ENCODE measurements around the gene TMEM125.

Gene TMEM125

GRCh38 chr1:43292679-43293078, 22.9 kb downstream of the TMEM125 start:
- Histone ChIP-seq H3K9ac (ENCODE audit: low read length) (no peak overlapping the region), H3K4me1 (ENCODE audit: control insufficient read depth, insufficient read depth, low read length) (peaks cover 38% of the 10 kb centered on the region), H3K27me3 (ENCODE audit: control insufficient read depth, insufficient read depth, low read length) (no peaks in the 10 kb centered on the region), H3K36me3 (ENCODE audit: control insufficient read depth, insufficient read depth, low read length) (no peaks in the 10 kb centered on the region), H3K9me3 (ENCODE audit: control insufficient read depth, low read length) (no peaks in the 10 kb centered on the region), H3K4me3 (ENCODE audit: low read length) (no peak overlapping the region)

DNA sequence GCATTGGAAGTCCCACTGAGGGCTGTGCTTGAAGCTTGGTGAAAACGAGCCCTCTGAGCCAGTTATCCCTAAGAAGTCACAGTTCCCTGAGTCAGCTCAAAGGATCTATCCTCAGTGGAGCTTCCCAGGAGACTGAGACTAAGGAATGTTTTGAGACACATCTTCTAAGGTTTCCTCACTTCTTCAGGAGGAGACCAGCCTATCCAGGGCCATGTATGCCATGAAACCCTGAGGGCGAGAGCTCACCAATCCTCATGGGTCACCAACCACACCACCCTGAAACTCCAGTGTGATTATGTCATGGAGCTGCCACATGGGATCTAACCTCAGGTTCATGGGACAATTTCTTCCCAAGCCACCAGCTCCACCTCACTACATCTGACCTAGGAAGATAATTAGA, 23.4 kb downstream of the TMEM125 start:
- Histone ChIP-seq H3K9me3 (ENCODE audit: control insufficient read depth, low read length) (no peaks in the 10 kb centered on the region), H3K27me3 (ENCODE audit: control insufficient read depth, insufficient read depth, low read length) (no peaks in the 10 kb centered on the region), H3K4me3 (ENCODE audit: low read length) (no peak overlapping the region), H3K4me1 (ENCODE audit: control insufficient read depth, insufficient read depth, low read length) (peaks cover 38% of the 10 kb centered on the region), H3K36me3 (ENCODE audit: control insufficient read depth, insufficient read depth, low read length) (no peaks in the 10 kb centered on the region), H3K9ac (ENCODE audit: low read length) (no peak overlapping the region)

GRCh38 chr1:43293896-43294760, 24.3 kb downstream of the TMEM125 start:
- Histone ChIP-seq H3K9me3 (ENCODE audit: control insufficient read depth, low read length) (no peaks in the 10 kb centered on the region), H3K9ac (ENCODE audit: low read length) (no peak overlapping the region), H3K4me1 (ENCODE audit: control insufficient read depth, insufficient read depth, low read length) (peaks cover 30% of the 10 kb centered on the region), H3K4me3 (ENCODE audit: low read length) (no peak overlapping the region), H3K36me3 (ENCODE audit: control insufficient read depth, insufficient read depth, low read length) (no peaks in the 10 kb centered on the region), H3K27me3 (ENCODE audit: control insufficient read depth, insufficient read depth, low read length) (no peaks in the 10 kb centered on the region)

DNA sequence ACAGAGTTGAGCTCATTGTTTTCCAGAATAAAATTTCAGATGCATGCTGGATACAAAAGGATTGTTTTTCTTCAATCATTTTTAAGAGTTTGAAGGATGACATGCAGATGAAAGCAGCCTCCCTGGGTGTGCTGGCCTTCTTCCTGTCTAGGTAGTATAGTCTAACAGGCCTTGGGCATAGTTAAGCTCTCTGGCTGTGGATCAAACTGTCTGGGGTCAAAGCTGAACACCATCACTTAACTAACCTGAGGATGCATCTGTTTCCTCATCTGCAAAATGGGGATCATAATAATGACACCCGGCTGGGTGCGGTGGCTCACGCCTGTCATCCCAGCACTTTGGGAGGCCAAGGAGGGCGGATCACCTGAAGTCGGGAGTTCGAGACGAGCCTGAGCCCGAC, 25.0 kb downstream of the TMEM125 start:
- no peak overlapping the region for H3K9ac ChIP-seq (ENCODE audit: low read length)

GRCh38 chr1:43296207-43296606, 26.4 kb downstream of the TMEM125 start:
- H3K4me1 ChIP-seq (ENCODE audit: control insufficient read depth, insufficient read depth, low read length), result peaks cover 22% of the 10 kb centered on the region
- no peaks in the 10 kb centered on the region for H3K27me3 ChIP-seq (ENCODE audit: control insufficient read depth, insufficient read depth, low read length)
- H3K36me3 ChIP-seq (ENCODE audit: control insufficient read depth, insufficient read depth, low read length), result no peaks in the 10 kb centered on the region
- H3K9ac ChIP-seq (ENCODE audit: low read length), result no peak overlapping the region
- H3K9me3 ChIP-seq (ENCODE audit: control insufficient read depth, low read length), result no peaks in the 10 kb centered on the region
- no peak overlapping the region for H3K4me3 ChIP-seq (ENCODE audit: low read length)

More for the DNA sequence above, 25.0 kb downstream of the TMEM125 start:
- Histone ChIP-seq H3K4me3 (ENCODE audit: low read length) (no peak overlapping the region), H3K4me1 (ENCODE audit: control insufficient read depth, insufficient read depth, low read length) (peaks cover 28% of the 10 kb centered on the region), H3K36me3 (ENCODE audit: control insufficient read depth, insufficient read depth, low read length) (no peaks in the 10 kb centered on the region), H3K9me3 (ENCODE audit: control insufficient read depth, low read length) (no peaks in the 10 kb centered on the region), H3K27me3 (ENCODE audit: control insufficient read depth, insufficient read depth, low read length) (no peaks in the 10 kb centered on the region)

- Histone ChIP-seq H3K4me1 (ENCODE audit: control insufficient read depth, insufficient read depth, low read length) (peaks cover 28% of the 10 kb centered on the region), H3K36me3 (ENCODE audit: control insufficient read depth, insufficient read depth, low read length) (no peaks in the 10 kb centered on the region), H3K4me3 (ENCODE audit: low read length) (no peak overlapping the region), H3K27me3 (ENCODE audit: control insufficient read depth, insufficient read depth, low read length) (no peaks in the 10 kb centered on the region), H3K9ac (ENCODE audit: low read length) (no peak overlapping the region), H3K9me3 (ENCODE audit: control insufficient read depth, low read length) (no peaks in the 10 kb centered on the region)
These were observed 28.3 kb downstream of the TMEM125 start for GRCh38 chr1:43298055-43298454.

GRCh38 chr1:43299101-43299500, 29.3 kb downstream of the TMEM125 start:
- Histone ChIP-seq H3K27me3 (ENCODE audit: control insufficient read depth, insufficient read depth, low read length) (no peaks in the 10 kb centered on the region), H3K36me3 (ENCODE audit: control insufficient read depth, insufficient read depth, low read length) (no peaks in the 10 kb centered on the region), H3K9me3 (ENCODE audit: control insufficient read depth, low read length) (no peaks in the 10 kb centered on the region), H3K9ac (ENCODE audit: low read length) (no peak overlapping the region), H3K4me3 (ENCODE audit: low read length) (no peak overlapping the region), H3K4me1 (ENCODE audit: control insufficient read depth, insufficient read depth, low read length) (peaks cover 30% of the 10 kb centered on the region)

- H3K4me1 ChIP-seq (ENCODE audit: control insufficient read depth, insufficient read depth, low read length), result peaks cover 23% of the 10 kb centered on the region
- H3K9me3 ChIP-seq (ENCODE audit: control insufficient read depth, low read length), result no peaks in the 10 kb centered on the region
- H3K27me3 ChIP-seq (ENCODE audit: control insufficient read depth, insufficient read depth, low read length), result no peaks in the 10 kb centered on the region
- no peak within 1 kb of the TSS for H3K4me3 ChIP-seq (ENCODE audit: low read length)
- H3K9ac ChIP-seq (ENCODE audit: low read length), result no peak within 1 kb of the TSS
- no peaks in the 10 kb centered on the region for H3K36me3 ChIP-seq (ENCODE audit: control insufficient read depth, insufficient read depth, low read length)
These were observed 30.8 kb downstream of the TMEM125 start, which contains the start of gene TIE1 for GRCh38 chr1:43300378-43301094. TSS of gene TIE1 (plus strand) at chr1:43300982. CDS start at chr1:43301072, 90 bp downstream.

DNA sequence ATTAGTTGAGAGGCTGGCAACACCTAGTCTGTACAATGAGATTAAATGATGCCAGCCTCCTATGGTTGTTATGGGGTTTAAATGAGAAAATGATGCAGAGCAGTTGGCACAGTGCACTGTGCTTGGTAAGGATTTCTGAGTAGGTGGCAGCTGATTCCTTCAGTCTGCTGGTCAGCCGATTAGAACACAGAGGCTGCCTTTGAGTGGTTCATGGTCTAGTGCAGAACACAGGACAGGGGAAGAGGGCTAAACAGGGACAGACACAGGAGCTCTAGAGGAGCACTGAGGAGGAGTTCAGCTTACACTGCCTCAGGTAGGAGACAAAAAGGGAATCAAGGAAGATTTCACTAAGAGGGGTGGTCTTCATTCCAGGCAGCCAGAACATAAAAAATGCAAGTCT, 32.4 kb downstream of the TMEM125 start:
- no peaks in the 10 kb centered on the region for H3K9me3 ChIP-seq (ENCODE audit: control insufficient read depth, low read length)
- H3K4me1 ChIP-seq (ENCODE audit: control insufficient read depth, insufficient read depth, low read length), result peaks cover 34% of the 10 kb centered on the region
- no peaks in the 10 kb centered on the region for H3K27me3 ChIP-seq (ENCODE audit: control insufficient read depth, insufficient read depth, low read length)
- H3K9ac ChIP-seq (ENCODE audit: low read length), result no peak overlapping the region
- no peak overlapping the region for H3K4me3 ChIP-seq (ENCODE audit: low read length)
- H3K36me3 ChIP-seq (ENCODE audit: control insufficient read depth, insufficient read depth, low read length), result no peaks in the 10 kb centered on the region

DNA sequence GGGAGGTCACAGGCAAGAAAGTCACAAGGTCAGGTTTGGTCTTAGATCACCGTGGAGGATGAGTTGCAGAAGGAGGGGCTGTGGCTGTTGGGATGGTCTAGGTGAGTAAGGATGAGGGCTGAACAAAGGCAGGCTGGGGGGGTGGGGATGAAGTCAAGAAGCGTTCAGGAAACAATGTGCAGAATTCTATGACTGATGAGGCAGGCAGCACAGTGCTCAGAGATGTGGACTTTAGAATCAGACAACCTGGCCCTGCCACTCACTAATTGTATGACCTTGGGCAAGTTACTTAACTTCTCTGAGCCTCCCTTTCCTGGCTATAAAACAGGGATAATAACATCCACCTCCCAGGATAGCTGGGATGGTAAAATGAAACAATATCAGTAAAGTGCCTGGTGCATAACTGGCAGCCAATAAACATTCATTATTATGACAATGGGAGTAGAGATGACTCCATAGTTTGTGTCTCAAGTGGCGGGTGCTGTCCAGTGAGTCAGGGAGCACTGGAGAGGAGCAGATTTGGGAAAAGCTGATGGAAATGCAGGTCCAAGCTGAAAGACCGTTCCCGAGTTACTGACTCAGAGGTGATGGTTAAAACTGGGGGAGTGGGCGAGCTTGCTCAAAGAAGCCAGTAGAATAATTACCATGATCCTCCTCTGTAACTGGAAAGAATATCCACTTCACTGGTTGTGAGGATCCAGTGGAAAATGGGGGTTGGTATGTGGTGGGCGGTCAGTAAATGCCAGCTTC, 33.1 kb downstream of the TMEM125 start:
- peaks cover 34% of the 10 kb centered on the region for H3K4me1 ChIP-seq (ENCODE audit: control insufficient read depth, insufficient read depth, low read length)
- H3K9ac ChIP-seq (ENCODE audit: low read length), result no peak overlapping the region
- H3K36me3 ChIP-seq (ENCODE audit: control insufficient read depth, insufficient read depth, low read length), result no peaks in the 10 kb centered on the region
- no peaks in the 10 kb centered on the region for H3K27me3 ChIP-seq (ENCODE audit: control insufficient read depth, insufficient read depth, low read length)
- no peak overlapping the region for H3K4me3 ChIP-seq (ENCODE audit: low read length)
- H3K9me3 ChIP-seq (ENCODE audit: control insufficient read depth, low read length), result no peaks in the 10 kb centered on the region

GRCh38 chr1:43303471-43304313, 33.9 kb downstream of the TMEM125 start:
- no peaks in the 10 kb centered on the region for H3K36me3 ChIP-seq (ENCODE audit: control insufficient read depth, insufficient read depth, low read length)
- H3K9me3 ChIP-seq (ENCODE audit: control insufficient read depth, low read length), result no peaks in the 10 kb centered on the region
- peaks cover 34% of the 10 kb centered on the region for H3K4me1 ChIP-seq (ENCODE audit: control insufficient read depth, insufficient read depth, low read length)
- H3K27me3 ChIP-seq (ENCODE audit: control insufficient read depth, insufficient read depth, low read length), result no peaks in the 10 kb centered on the region
- H3K9ac ChIP-seq (ENCODE audit: low read length), result no peak overlapping the region
- no peak overlapping the region for H3K4me3 ChIP-seq (ENCODE audit: low read length)
